Esophagus squamous epithelium (tissue), 4 donors: Measurements from ENCODE around the gene SMIM8.

Source experiments
- POLR2A ChIP-seq, 4 donors: fragments of 450-650 bp; IDR thresholded peaks; one replicate each; pipeline ENCODE4 v1.6.1; 2017; ENCODE audit warnings: antibody characterized with exemption in 4 of 4, mild to moderate bottlenecking in 4 of 4, moderate library complexity in 3 of 4
- TF ChIP-seq, protein P1 (sequence below), 6 experiments: fragments of 450-650 bp in 4 of 6; fragments of 200-600 bp in 2 of 6; sonication (generic) in 2 of 6; IDR thresholded peaks; one replicate each; pipeline ENCODE4 v1.5.1; 2016 to 2019; ENCODE audit warnings: antibody characterized with exemption in 6 of 6, mild to moderate bottlenecking in 4 of 6, moderate library complexity in 4 of 6

DNA sequence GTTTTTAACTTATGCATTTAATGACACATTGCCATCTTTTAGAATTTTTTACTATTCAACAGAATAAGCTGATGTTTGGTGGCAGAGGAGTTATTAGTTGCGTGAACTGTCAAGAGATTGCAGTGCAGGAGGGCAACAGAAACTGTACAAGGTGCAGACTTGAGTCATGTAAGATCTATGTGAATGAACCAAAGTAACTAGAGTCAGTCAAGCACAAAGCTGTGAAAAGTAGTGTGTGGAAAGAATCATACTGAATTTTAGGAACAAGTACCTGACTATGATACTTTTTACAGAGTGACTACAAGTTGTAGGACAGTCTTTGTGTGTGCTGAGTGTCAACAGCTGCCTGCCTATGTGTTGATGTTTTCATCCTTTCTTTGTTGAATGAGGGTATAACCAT is 19.5 kb downstream of the SMIM8 start:
- TF ChIP-seq, protein P1, sequence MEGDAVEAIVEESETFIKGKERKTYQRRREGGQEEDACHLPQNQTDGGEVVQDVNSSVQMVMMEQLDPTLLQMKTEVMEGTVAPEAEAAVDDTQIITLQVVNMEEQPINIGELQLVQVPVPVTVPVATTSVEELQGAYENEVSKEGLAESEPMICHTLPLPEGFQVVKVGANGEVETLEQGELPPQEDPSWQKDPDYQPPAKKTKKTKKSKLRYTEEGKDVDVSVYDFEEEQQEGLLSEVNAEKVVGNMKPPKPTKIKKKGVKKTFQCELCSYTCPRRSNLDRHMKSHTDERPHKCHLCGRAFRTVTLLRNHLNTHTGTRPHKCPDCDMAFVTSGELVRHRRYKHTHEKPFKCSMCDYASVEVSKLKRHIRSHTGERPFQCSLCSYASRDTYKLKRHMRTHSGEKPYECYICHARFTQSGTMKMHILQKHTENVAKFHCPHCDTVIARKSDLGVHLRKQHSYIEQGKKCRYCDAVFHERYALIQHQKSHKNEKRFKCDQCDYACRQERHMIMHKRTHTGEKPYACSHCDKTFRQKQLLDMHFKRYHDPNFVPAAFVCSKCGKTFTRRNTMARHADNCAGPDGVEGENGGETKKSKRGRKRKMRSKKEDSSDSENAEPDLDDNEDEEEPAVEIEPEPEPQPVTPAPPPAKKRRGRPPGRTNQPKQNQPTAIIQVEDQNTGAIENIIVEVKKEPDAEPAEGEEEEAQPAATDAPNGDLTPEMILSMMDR (IDR thresholded peaks at IDR 0.05): no peak
- TF ChIP-seq POLR2A (IDR thresholded peaks at IDR 0.05): no peak
